SK-N-MC (cell line): ENCODE measurements around the gene TAGLN.

Experiments
- EZH2 ChIP-seq: fragments of 200-600 bp; sonication (generic); IDR thresholded peaks from one replicate; pipeline ENCODE4 v1.6.1; 2017; ENCODE audit warnings: antibody characterized with exemption
- POLR2AphosphoS5 ChIP-seq: IDR thresholded peaks from 2 replicates; pipeline ENCODE4 v1.6.1; 2012; ENCODE audit warnings: mild to moderate bottlenecking, low read depth, low read length, borderline replicate concordance

DNA sequence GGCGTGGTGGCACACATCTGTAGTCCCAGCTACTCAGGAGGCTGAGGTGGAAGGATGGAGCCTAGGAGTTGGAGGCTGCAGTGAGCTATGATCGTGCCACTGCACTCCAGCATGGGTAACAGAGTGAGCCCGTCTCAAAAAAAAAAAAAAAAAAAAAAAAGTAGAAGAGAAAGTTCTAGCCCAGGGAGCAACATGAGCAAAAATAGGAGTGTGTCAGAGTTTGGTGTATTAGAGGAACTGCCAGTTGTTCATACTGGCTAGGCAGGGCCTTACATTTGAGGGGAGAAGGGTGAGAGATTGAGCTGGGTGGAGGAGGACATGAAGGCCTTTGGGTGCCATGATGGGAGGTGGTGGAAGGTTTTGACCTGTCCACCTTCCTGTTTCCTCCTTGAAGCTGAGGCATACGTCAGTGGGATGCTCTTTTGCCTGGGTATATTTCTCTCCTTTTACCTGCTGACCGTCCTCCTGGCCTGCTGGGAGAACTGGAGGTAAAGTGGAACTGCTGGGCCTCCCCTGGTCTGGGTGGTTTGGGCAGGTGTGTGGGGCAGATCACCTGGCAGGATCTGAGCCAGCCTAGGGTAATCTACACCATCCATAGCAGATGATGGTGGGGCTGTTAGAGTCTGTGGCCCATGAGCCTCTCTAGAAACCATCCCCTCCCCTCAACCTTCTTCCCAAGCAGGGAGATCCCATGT, 13.3 kb upstream of the TAGLN start:
- TF ChIP-seq EZH2: no peak
- TF ChIP-seq POLR2AphosphoS5: no peak
